Left colon (tissue), 2 donors: ENCODE data around the gene FAT4. TPM values are rescaled to one million over a fixed set of nuclear protein-coding genes. Genes with fewer than 3 reads are reported as not detected.

Experiments used
- ATAC-seq: fragments of 200-7000 bp; cut with Tn5 transposase; one replicate; pipeline ENCODE4 v1.9.1; 2020; ENCODE audit warnings: mild to moderate bottlenecking, moderate library complexity
- DNase-seq, 2 donors: peaks; one replicate each; pipeline ENCODE4 v3.0.0-alpha.2; 2020
- intact Hi-C, 2 donors: fragments of 100-400 bp; cut with DNase I in 1 of 2; cut with micrococcal nuclease in 1 of 2; formaldehyde crosslinking; loops; one replicate each; pipeline versions ENCODE4 v1.11.2 to v1.14.0; 2022; cut with DNase I, micrococcal nuclease
- total RNA-seq, 2 donors: library from RNA; stranded (reverse); fragmentation: NEBNext Ultra II Directional; extraction: Animal tissue kit (Norgen Biotek cat#: 25700); gene quantifications; one replicate each; pipeline ENCODE4 v1.2.1, GENCODE V29; 2021
- donor health status: DM: no; HTN: no; CAD: no.
- donor health status: DM: yes; HTN: yes; CAD: no.

Gene FAT4
- total RNA-seq, 2 donors from 2014 or later, result 1.4 to 6.1 TPM

DNA sequence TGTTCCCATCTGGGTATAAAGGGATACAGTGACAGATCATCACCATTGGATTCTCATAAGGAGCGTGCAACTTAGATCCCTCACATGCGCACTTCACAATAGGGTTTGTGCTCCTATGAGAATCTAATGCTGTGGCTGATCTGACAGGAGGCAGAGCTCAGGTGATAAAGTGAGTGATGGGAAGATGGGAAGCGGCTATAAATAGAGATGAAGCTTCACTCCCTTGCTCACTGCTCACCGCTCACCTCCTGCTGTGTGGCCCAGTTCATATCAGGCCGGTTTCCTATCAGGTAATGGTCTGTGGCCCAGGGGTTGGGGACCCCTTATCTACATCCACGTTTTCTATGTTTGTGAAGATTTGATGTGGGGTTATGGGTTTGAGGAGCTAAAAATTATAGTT lies 43.7 kb downstream of the FAT4 start:
- intact Hi-C loops, result no loop called here
- no peak for ATAC-seq
- DNase-seq, result no peak

GRCh38 chr4:125359363-125359762 lies 44.6 kb downstream of the FAT4 start:
- intact Hi-C loops, result no loop called here
- DNase-seq (no peak), ATAC-seq (no peak)

- ATAC-seq (no peak), DNase-seq (no peak)
- intact Hi-C loops, result no loop called here
Measured at GRCh38 chr4:125359960-125360634, 45.3 kb downstream of the FAT4 start.

DNA sequence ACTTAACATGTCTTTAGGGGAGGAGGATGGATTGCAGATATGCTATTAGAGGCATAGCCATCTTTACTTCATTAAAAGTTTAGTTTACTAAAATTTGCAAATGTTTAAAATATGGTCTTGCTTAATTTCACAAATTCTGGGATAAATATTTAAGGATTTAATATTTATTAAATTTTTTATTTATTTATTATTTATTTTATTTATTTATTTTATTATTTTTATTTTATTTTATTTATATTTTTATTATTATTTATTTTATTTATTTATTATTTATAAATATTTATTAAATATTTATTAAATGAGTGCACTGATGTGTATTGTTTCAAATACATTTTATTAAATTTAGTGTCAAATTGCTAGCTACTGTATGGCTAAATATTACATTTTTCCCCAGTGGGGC lies 46.0 kb downstream of the FAT4 start:
- intact Hi-C loops, result no loop called here
- no peak for ATAC-seq
- no peak for DNase-seq
